HCT116 (cell line): ENCODE measurements around the gene FOXD4L3.
"Not testable (repeated sequence)": the region's sequence is repeated elsewhere in the genome, so short reads cannot be mapped to it uniquely, and the experiment has no call there.

ENCODE experiments used
- CBX3 ChIP-seq: IDR thresholded peaks from 2 replicates; pipeline ENCODE4 v1.6.1; 2012; ENCODE audit warnings: low read depth
- CEBPB ChIP-seq: IDR thresholded peaks from 2 replicates; pipeline ENCODE4 v1.6.1; 2012; ENCODE audit warnings: low read depth
- CTCF ChIP-seq, 3 experiments: fragments of 200-600 bp in 1 of 3; sonication (generic) in 1 of 3; IDR thresholded peaks in 2 of 3; conservative IDR thresholded peaks in 1 of 3; 2 replicates each; pipeline ENCODE4 v1.5.1; 2012 to 2017; ENCODE audit warnings: low read depth in 2 of 3, low read length in 2 of 3, antibody characterized with exemption in 1 of 3, borderline replicate concordance in 1 of 3, control low read depth in 1 of 3, mild to moderate bottlenecking in 1 of 3, mixed read lengths in 1 of 3, mixed run types in 1 of 3, moderate library complexity in 1 of 3; ENCODE audit not compliant: insufficient read depth in 1 of 3
- EZH2 ChIP-seq: fragments of 200-600 bp; sonication (generic); IDR thresholded peaks from 2 replicates; pipeline ENCODE4 v1.6.1; 2017; ENCODE audit warnings: antibody characterized with exemption, mixed run types
- JUND ChIP-seq: IDR thresholded peaks from 2 replicates; pipeline ENCODE4 v1.6.1; 2012
- MAX ChIP-seq: IDR thresholded peaks from 2 replicates; pipeline ENCODE4 v1.6.1; 2012
- POLR2A ChIP-seq: IDR thresholded peaks from 2 replicates; pipeline ENCODE4 v1.7.0; 2011; ENCODE audit warnings: borderline replicate concordance; ENCODE audit not compliant: insufficient read depth, insufficient read length; ENCODE audit errors: extremely low read depth
- POLR2AphosphoS5 ChIP-seq: IDR thresholded peaks from 2 replicates; pipeline ENCODE4 v1.6.1; 2011; ENCODE audit warnings: mild to moderate bottlenecking, low read depth, low read length, moderate library complexity
- RAD21 ChIP-seq: IDR thresholded peaks from 2 replicates; pipeline ENCODE4 v1.6.1; 2012; ENCODE audit warnings: low read depth, mild to moderate bottlenecking
- REST ChIP-seq: IDR thresholded peaks from 2 replicates; pipeline ENCODE4 v1.6.1; 2012; ENCODE audit warnings: low read depth
- SRF ChIP-seq: IDR thresholded peaks from 2 replicates; pipeline ENCODE4 v1.6.1; 2012; ENCODE audit warnings: low read depth
- TCF7L2 ChIP-seq: IDR thresholded peaks from 2 replicates; pipeline ENCODE4 v1.7.0; 2011; ENCODE audit warnings: borderline replicate concordance, inconsistent platforms; ENCODE audit not compliant: insufficient read depth, insufficient read length; ENCODE audit errors: extremely low read depth
- YY1 ChIP-seq: IDR thresholded peaks from 2 replicates; pipeline ENCODE4 v1.6.1; 2011; ENCODE audit warnings: low read length, low read depth, moderate library complexity, mild to moderate bottlenecking; ENCODE audit not compliant: insufficient replicate concordance; ENCODE audit errors: extremely low read depth
- ZNF274 ChIP-seq: fragments of 200-500 bp; sonication (Bioruptor generic); IDR thresholded peaks from 2 replicates; pipeline ENCODE4 v1.6.1; 2014; ENCODE audit warnings: mild to moderate bottlenecking, low read depth, low read length, inconsistent platforms

GRCh38 chr9:68303771-68304170, 1.1 kb downstream of the FOXD4L3 start:
- TF ChIP-seq EZH2; MAX; ZNF274; POLR2A; CTCF (IDR thresholded peaks at IDR 0.05 in 2 of 3, conservative IDR thresholded peaks at IDR 0.05 in 1 of 3; ENCODE audit: borderline replicate concordance in 1 of 3, insufficient read depth in 1 of 3, low read depth in 2 of 3, low read length in 2 of 3); YY1; JUND; RAD21; POLR2AphosphoS5; TCF7L2; CBX3; CEBPB; REST; SRF: not testable (repeated sequence)
